CD4-positive, CD25-positive, alpha-beta regulatory T cell (primary cell): Measurements from ENCODE around the gene DNAJC30. TPM values are rescaled to one million over a fixed set of nuclear protein-coding genes. Genes with fewer than 3 reads are reported as not detected.

Source experiments
- ATAC-seq, 2 donors: fragments of 150-1000 bp; cut with Tn5 transposase; one replicate each; pipeline ENCODE4 v1.10.0; 2021; ENCODE audit warnings: low read depth in 2 of 2, moderate number of reproducible peaks in 2 of 2, moderate library complexity in 1 of 2
- DNase-seq, 3 donors: peaks; one replicate each; pipeline versions ENCODE4 v3.0.0 to v3.0.0-alpha.2; 2012 to 2022; ENCODE audit warnings: mixed read lengths in 1 of 3
- H3K27ac ChIP-seq: one replicate; pipeline ENCODE4 v1.7.0; 2013; ENCODE audit warnings: mild to moderate bottlenecking, low read length; ENCODE audit not compliant: insufficient read depth, poor library complexity, severe bottlenecking
- H3K27me3 ChIP-seq: one replicate; pipeline ENCODE4 v1.7.0; 2013; ENCODE audit warnings: low read length; ENCODE audit not compliant: control insufficient read depth, insufficient read depth
- H3K36me3 ChIP-seq: one replicate; pipeline ENCODE4 v1.7.0; 2013; ENCODE audit warnings: mild to moderate bottlenecking, low read length, moderate library complexity; ENCODE audit not compliant: control insufficient read depth, insufficient read depth
- H3K4me1 ChIP-seq: 2 replicates; pipeline ENCODE4 v1.7.0; 2013; ENCODE audit warnings: mild to moderate bottlenecking, low read length; ENCODE audit not compliant: insufficient read depth, control insufficient read depth, poor library complexity, severe bottlenecking
- H3K4me3 ChIP-seq: one replicate; pipeline ENCODE4 v1.7.0; 2013; ENCODE audit warnings: low read depth, mild to moderate bottlenecking, low read length, moderate library complexity
- H3K9me3 ChIP-seq, 2 experiments: 1 replicate in 1 of 2; 2 replicates in 1 of 2; pipeline ENCODE4 v1.7.0; 2013; ENCODE audit warnings: low read length in 2 of 2, mild to moderate bottlenecking in 1 of 2, moderate library complexity in 1 of 2; ENCODE audit not compliant: control insufficient read depth in 2 of 2
- H3K27ac Mint-ChIP-seq, 3 donors: one replicate each; pipeline ENCODE4 v1.8.0; 2020 to 2022; ENCODE audit warnings: mild to moderate bottlenecking in 3 of 3, mixed read lengths in 3 of 3, moderate library complexity in 2 of 3
- H3K27me3 Mint-ChIP-seq: one replicate; pipeline ENCODE4 v1.8.0; 2022; ENCODE audit warnings: mild to moderate bottlenecking, mixed read lengths
- H3K36me3 Mint-ChIP-seq: one replicate; pipeline ENCODE4 v1.8.0; 2020; ENCODE audit warnings: mixed read lengths
- H3K4me1 Mint-ChIP-seq, 4 donors: one replicate each; pipeline ENCODE4 v1.8.0; 2020 to 2022; ENCODE audit warnings: mixed read lengths in 4 of 4, mild to moderate bottlenecking in 1 of 4
- H3K4me3 Mint-ChIP-seq, 4 donors: one replicate each; pipeline ENCODE4 v1.8.0; 2020 to 2022; ENCODE audit warnings: mild to moderate bottlenecking in 4 of 4, mixed read lengths in 4 of 4, moderate library complexity in 3 of 4
- H3K9me3 Mint-ChIP-seq, 7 donors: one replicate each; pipeline ENCODE4 v1.8.0; 2020 to 2022; ENCODE audit warnings: mixed read lengths in 7 of 7, mild to moderate bottlenecking in 3 of 7, moderate library complexity in 2 of 7
- polyA plus RNA-seq, 4 donors: library from polyadenylated mRNA; unstranded; fragments of 300-500 nt; fragmentation: Illumina TruSeq; gene quantifications; one replicate each; pipeline ENCODE4 v1.2.3, GENCODE V29; 2021
- total RNA-seq: library from RNA; stranded (reverse); gene quantifications from one replicate; pipeline ENCODE4 v1.2.3, GENCODE V29; 2022

The DNAJC30 gene
- total RNA-seq (10.0 TPM), polyA plus RNA-seq (10 to 100 TPM; 10.8 to 14.4 (median 12.8) TPM)

GRCh38 chr7:73683056-73683787 is at the start of gene DNAJC30, which contains the start of gene BUD23:
Gene DNAJC30 (minus strand): TSS chr7:73683453. CDS start chr7:73683423, 30 bp downstream.
Gene BUD23 (plus strand): TSS chr7:73683597. CDS start chr7:73683626, 29 bp downstream.
- peak; percentile 97 for ATAC-seq
- Histone ChIP-seq H3K27me3 (no peaks in the 10 kb centered on the region), H3K4me1 (peaks cover 34% of the 10 kb centered on the region), H3K36me3 (peaks cover 18% of the 10 kb centered on the region), H3K4me3 (peak within 1 kb of the TSS; percentile 90), H3K9me3 (no peaks in the 10 kb centered on the region), H3K27ac (peak within 1 kb of the TSS; percentile 78)
- peaks cover 23% of the 10 kb centered on the region for H3K36me3 Mint-ChIP-seq
- DNase-seq = peak; percentile 92 to 98 (median 96)
- H3K27ac Mint-ChIP-seq = peak within 1 kb of the TSS; percentile 94 to 99 (median 98)
- H3K4me1 Mint-ChIP-seq = peaks cover 13 to 57% (median 28%) of the 10 kb centered on the region in 4 donors
- H3K27me3 Mint-ChIP-seq = no peaks in the 10 kb centered on the region
- H3K4me3 Mint-ChIP-seq = peak within 1 kb of the TSS; percentile 96 to 99 (median 96)
- peaks cover 0 to 2% (median 0%) of the 10 kb centered on the region in 7 donors for H3K9me3 Mint-ChIP-seq

GRCh38 chr7:73732397-73732796 is 49.1 kb upstream of the DNAJC30 start:
- Mint-ChIP-seq H3K27me3 (peaks cover 7% of the 10 kb centered on the region), H3K4me3 (no peak overlapping the region), H3K27ac (peak overlapping the region in 2 of 3 donors; percentile 74 to 86), H3K4me1 (peaks cover 4 to 19% (median 9%) of the 10 kb centered on the region in 4 donors), H3K9me3 (no peaks in the 10 kb centered on the region), H3K36me3 (no peaks in the 10 kb centered on the region)
- Histone ChIP-seq H3K27me3 (peaks cover 3% of the 10 kb centered on the region), H3K27ac (no peak overlapping the region), H3K36me3 (no peaks in the 10 kb centered on the region), H3K4me3 (no peak overlapping the region), H3K4me1 (peaks cover under 1% of the 10 kb centered on the region), H3K9me3 (no peaks in the 10 kb centered on the region)
- DNase-seq (no peak), ATAC-seq (no peak)

GRCh38 chr7:73730485-73730884 is 47.2 kb upstream of the DNAJC30 start:
- Histone ChIP-seq H3K4me1 (no peaks in the 10 kb centered on the region), H3K27me3 (peaks cover 6% of the 10 kb centered on the region), H3K9me3 (no peaks in the 10 kb centered on the region), H3K36me3 (no peaks in the 10 kb centered on the region), H3K27ac (no peak overlapping the region), H3K4me3 (no peak overlapping the region)
- Mint-ChIP-seq H3K9me3 (no peaks in the 10 kb centered on the region), H3K36me3 (no peaks in the 10 kb centered on the region), H3K27ac (no peak overlapping the region), H3K4me1 (peaks cover 4 to 8% (median 6%) of the 10 kb centered on the region in 4 donors), H3K27me3 (peaks cover 8% of the 10 kb centered on the region), H3K4me3 (no peak overlapping the region)
- DNase-seq (no peak), ATAC-seq (no peak)

GRCh38 chr7:73728551-73728950 is 45.3 kb upstream of the DNAJC30 start:
- Mint-ChIP-seq H3K27me3 (peaks cover 8% of the 10 kb centered on the region), H3K36me3 (no peaks in the 10 kb centered on the region), H3K4me3 (no peak overlapping the region), H3K9me3 (no peaks in the 10 kb centered on the region), H3K27ac (no peak overlapping the region), H3K4me1 (peaks cover 0 to 2% (median 0%) of the 10 kb centered on the region in 4 donors)
- no peaks in the 10 kb centered on the region for H3K9me3 ChIP-seq
- ATAC-seq = no peak
- no peak overlapping the region for H3K27ac ChIP-seq
- peaks cover 6% of the 10 kb centered on the region for H3K27me3 ChIP-seq
- no peak overlapping the region for H3K4me3 ChIP-seq
- no peak for DNase-seq
- H3K36me3 ChIP-seq = no peaks in the 10 kb centered on the region
- no peaks in the 10 kb centered on the region for H3K4me1 ChIP-seq

GRCh38 chr7:73727952-73728351 is 44.7 kb upstream of the DNAJC30 start:
- DNase-seq (no peak), ATAC-seq (no peak)
- Mint-ChIP-seq H3K4me3 (no peak overlapping the region), H3K9me3 (no peaks in the 10 kb centered on the region), H3K4me1 (peaks cover 0 to 2% (median 0%) of the 10 kb centered on the region in 4 donors), H3K27ac (no peak overlapping the region), H3K27me3 (peaks cover 8% of the 10 kb centered on the region), H3K36me3 (no peaks in the 10 kb centered on the region)
- Histone ChIP-seq H3K27me3 (peaks cover 6% of the 10 kb centered on the region), H3K9me3 (no peaks in the 10 kb centered on the region), H3K36me3 (no peaks in the 10 kb centered on the region), H3K4me1 (no peaks in the 10 kb centered on the region), H3K27ac (no peak overlapping the region), H3K4me3 (no peak overlapping the region)

GRCh38 chr7:73726083-73726466 is 42.8 kb upstream of the DNAJC30 start:
- no peak overlapping the region for H3K27ac ChIP-seq
- Mint-ChIP-seq H3K36me3 (no peaks in the 10 kb centered on the region), H3K4me3 (no peak overlapping the region), H3K27me3 (peaks cover 9% of the 10 kb centered on the region), H3K27ac (no peak overlapping the region), H3K9me3 (no peaks in the 10 kb centered on the region), H3K4me1 (peaks cover 0 to 2% (median 0%) of the 10 kb centered on the region in 4 donors)
- no peaks in the 10 kb centered on the region for H3K4me1 ChIP-seq
- no peaks in the 10 kb centered on the region for H3K36me3 ChIP-seq
- DNase-seq = no peak
- no peak overlapping the region for H3K4me3 ChIP-seq
- peaks cover 6% of the 10 kb centered on the region for H3K27me3 ChIP-seq
- peak; percentile 15 to 25 for ATAC-seq
- no peaks in the 10 kb centered on the region for H3K9me3 ChIP-seq

- Mint-ChIP-seq H3K4me1 (peaks cover 0 to 9% (median 6%) of the 10 kb centered on the region in 4 donors), H3K9me3 (no peaks in the 10 kb centered on the region), H3K4me3 (no peak overlapping the region), H3K27me3 (peaks cover 18% of the 10 kb centered on the region), H3K27ac (no peak overlapping the region), H3K36me3 (no peaks in the 10 kb centered on the region)
- Histone ChIP-seq H3K4me1 (peaks cover 11% of the 10 kb centered on the region), H3K27ac (no peak overlapping the region), H3K4me3 (no peak overlapping the region), H3K9me3 (no peaks in the 10 kb centered on the region), H3K27me3 (peaks cover 6% of the 10 kb centered on the region), H3K36me3 (no peaks in the 10 kb centered on the region)
- ATAC-seq (no peak), DNase-seq (no peak)
Measured at GRCh38 chr7:73723813-73724212, 40.6 kb upstream of the DNAJC30 start.

GRCh38 chr7:73722785-73723184 is 39.5 kb upstream of the DNAJC30 start:
- no peak overlapping the region for H3K4me3 ChIP-seq
- Mint-ChIP-seq H3K27me3 (peaks cover 19% of the 10 kb centered on the region), H3K4me3 (peak overlapping the region in 2 of 4 donors; percentile 69 to 93), H3K36me3 (no peaks in the 10 kb centered on the region), H3K9me3 (no peaks in the 10 kb centered on the region), H3K27ac (no peak overlapping the region), H3K4me1 (peaks cover 0 to 16% (median 11%) of the 10 kb centered on the region in 4 donors)
- no peaks in the 10 kb centered on the region for H3K9me3 ChIP-seq
- H3K36me3 ChIP-seq = no peaks in the 10 kb centered on the region
- peaks cover 3% of the 10 kb centered on the region for H3K27me3 ChIP-seq
- peaks cover 21% of the 10 kb centered on the region for H3K4me1 ChIP-seq
- ATAC-seq (no peak), DNase-seq (no peak)
- no peak overlapping the region for H3K27ac ChIP-seq
